K562 (cell line): ENCODE measurements around the gene IKBKG. TPM values are rescaled to one million over a fixed set of nuclear protein-coding genes. Genes with fewer than 3 reads are reported as not detected.

Source experiments
- ETV1 ChIP-seq: fragments of 450-650 bp; conservative IDR thresholded peaks from 2 replicates; pipeline ENCODE4 v1.6.1; 2016; ENCODE audit warnings: missing genetic modification characterization, control low read depth, low read depth, missing compliant biosample characterization
- HDAC1 ChIP-seq, 2 experiments: fragments of 450-650 bp; IDR thresholded peaks; 2 replicates each; pipeline ENCODE4 v1.6.1; 2016 to 2017; ENCODE audit warnings: inconsistent platforms in 1 of 2, mild to moderate bottlenecking in 1 of 2, moderate library complexity in 1 of 2
- ILF3 ChIP-seq: fragments of 450-650 bp; IDR thresholded peaks from 2 replicates; pipeline ENCODE4 v1.6.1; 2018; ENCODE audit warnings: antibody characterized with exemption, mild to moderate bottlenecking, moderate library complexity, borderline replicate concordance
- MGA ChIP-seq: fragments of 450-650 bp; IDR thresholded peaks from 2 replicates; pipeline ENCODE4 v1.6.1; 2016; ENCODE audit warnings: mild to moderate bottlenecking, moderate library complexity
- NFRKB ChIP-seq: fragments of 450-650 bp; IDR thresholded peaks from 2 replicates; pipeline ENCODE4 v1.6.1; 2016; ENCODE audit warnings: low read depth
- NR1H2 ChIP-seq: sonication (generic); formaldehyde crosslinking; IDR thresholded peaks from 2 replicates; pipeline ENCODE4 v1.4.0; 2020; ENCODE audit warnings: mild to moderate bottlenecking, missing genetic modification reagents
- NRF1 ChIP-seq, 2 experiments: fragments of 450-650 bp; IDR thresholded peaks in 1 of 2; conservative IDR thresholded peaks in 1 of 2; 2 replicates each; pipeline ENCODE4 v1.6.1; 2014; ENCODE audit warnings: mild to moderate bottlenecking in 2 of 2
- SNRNP70 ChIP-seq: fragments of 200-400 bp; formaldehyde crosslinking; optimal IDR thresholded peaks from 2 replicates; pipeline ENCODE3; 2017; ENCODE audit warnings: low read depth, low read length
- TCF7L2 ChIP-seq: fragments of 150-350 bp; IDR thresholded peaks from 2 replicates; pipeline ENCODE4 v1.6.1; 2016; ENCODE audit warnings: low read depth, mild to moderate bottlenecking, low read length, moderate library complexity
- ZC3H4 ChIP-seq: sonication (generic); formaldehyde crosslinking; IDR thresholded peaks from 2 replicates; pipeline ENCODE4 v1.9.0; 2021; ENCODE audit warnings: missing genetic modification reagents, borderline replicate concordance
- ZNF140 ChIP-seq: fragments of 250-450 bp; sonication (Bioruptor Pico); IDR thresholded peaks from 2 replicates; pipeline ENCODE4 v1.8.0; 2021; ENCODE audit warnings: moderate library complexity, mild to moderate bottlenecking, inconsistent platforms
- polyA plus RNA-seq, 8 experiments: library from polyadenylated mRNA; depleted of rRNA in 4 of 8; stranded (reverse) in 5 of 8; unstranded in 3 of 8; fragments of >200 nt; fragmentation: Nextera tagmentation in 2 of 8; fragmentation: Illumina TruSeq in 1 of 8; extraction: Ambion mirVana in 2 of 8; extraction: Trizol in 1 of 8; gene quantifications; 2 replicates each; pipeline versions ENCODE4 v1.2.1 to v1.2.3, GENCODE V29; 2011 to 2014; ENCODE audit warnings: inconsistent platforms in 1 of 8, missing spikeins in 1 of 8
- total RNA-seq, 7 experiments: library from RNA; depleted of rRNA in 6 of 7; stranded (reverse); fragments of >200 nt in 6 of 7; fragmentation: Illumina TruSeq in 2 of 7; extraction: Trizol in 2 of 7; gene quantifications; 2 replicates each; pipeline versions ENCODE4 v1.2.1 to v1.2.3, GENCODE V29; 2011 to 2021; ENCODE audit warnings: low replicate concordance in 1 of 7

Gene IKBKG
- total and polyA plus RNA-seq, 9 of the 15 experiments (the other 6 are each of a cell fraction or from before 2014, with no cell fraction given) = 0.68 to 60.0 (median 21.9) TPM

- TF ChIP-seq ZC3H4 (CRISPR knock-in tag) (no peak), ILF3 (no peak), NFRKB (no peak), HDAC1 (IDR thresholded peaks at IDR 0.05) (no peak), NR1H2 (CRISPR knock-in tag) (no peak), SNRNP70 (no peak), MGA (no peak), TCF7L2 (no peak), ETV1 (no peak), NRF1 (conservative IDR thresholded peaks at IDR 0.05 in 1 of 2, IDR thresholded peaks at IDR 0.05 in 1 of 2) (no peak), ZNF140 (CRISPR knock-in tag) (no peak)
Measured at GRCh38 chrX:154535892-154536291, 11.5 kb upstream of the IKBKG start (continued).
